Activated CD4-positive, alpha-beta T cell treated with anti-CD3 and anti-CD28 coated beads for 24 hours (primary cell): ENCODE data around the gene EEIG1.

ENCODE experiments used
- DNase-seq, 2 donors: peaks; one replicate each; pipeline ENCODE4 v3.0.0-alpha.2; 2020; ENCODE audit warnings: low read depth in 2 of 2

Gene EEIG1

GRCh38 chr9:127941062-127941960 lies 39.5 kb downstream of the EEIG1 start:
- no peak for DNase-seq

- DNase-seq, result no peak
Observed at GRCh38 chr9:127940593-127940992, 40.2 kb downstream of the EEIG1 start.

GRCh38 chr9:127938298-127938690 lies 42.5 kb downstream of the EEIG1 start:
- DNase-seq, result no peak

GRCh38 chr9:127937388-127938297 lies 43.1 kb downstream of the EEIG1 start, which contains the start of gene DPM2:
TSS of gene DPM2 (minus strand) at chr9:127937854. CDS start at chr9:127937820, 34 bp downstream.
- DNase-seq, result peak; percentile 71 to 77

GRCh38 chr9:127937056-127937387 lies 43.8 kb downstream of the EEIG1 start:
- no peak for DNase-seq

GRCh38 chr9:127936347-127936852 lies 44.4 kb downstream of the EEIG1 start:
- no peak for DNase-seq

- no peak for DNase-seq
Observed at GRCh38 chr9:127935765-127936221, 45.0 kb downstream of the EEIG1 start.

GRCh38 chr9:127934986-127935385 lies 45.8 kb downstream of the EEIG1 start:
- DNase-seq, result no peak

- no peak for DNase-seq
Observed at GRCh38 chr9:127934248-127934647, 46.5 kb downstream of the EEIG1 start.

GRCh38 chr9:127931092-127931881 lies 49.5 kb downstream of the EEIG1 start:
- no peak for DNase-seq
